K562 (cell line): ENCODE measurements around the gene MAML1. TPM values are rescaled to one million over a fixed set of nuclear protein-coding genes. Genes with fewer than 3 reads are reported as not detected.

Source experiments
- BRD9 ChIP-seq: fragments of 450-650 bp; IDR thresholded peaks from 2 replicates; pipeline ENCODE4 v1.6.1; 2018; ENCODE audit warnings: low read depth; ENCODE audit not compliant: partially characterized antibody
- ETV5 ChIP-seq: sonication (generic); formaldehyde crosslinking; IDR thresholded peaks from 2 replicates; pipeline ENCODE4 v1.4.0; 2020; ENCODE audit warnings: low read depth, mild to moderate bottlenecking, missing genetic modification reagents
- GTF2E2 ChIP-seq: fragments of 200-800 bp; sonication (Bioruptor generic); IDR thresholded peaks from 2 replicates; pipeline ENCODE4 v1.6.1; 2016; ENCODE audit warnings: missing genetic modification characterization, missing compliant biosample characterization
- ZNF512 ChIP-seq: IDR thresholded peaks from 2 replicates; pipeline ENCODE4 v1.6.1; 2016; ENCODE audit warnings: missing genetic modification characterization, missing compliant biosample characterization
- polyA plus RNA-seq, 8 experiments: library from polyadenylated mRNA; depleted of rRNA in 4 of 8; stranded (reverse) in 5 of 8; unstranded in 3 of 8; fragments of >200 nt; fragmentation: Nextera tagmentation in 2 of 8; fragmentation: Illumina TruSeq in 1 of 8; extraction: Ambion mirVana in 2 of 8; extraction: Trizol in 1 of 8; gene quantifications; 2 replicates each; pipeline versions ENCODE4 v1.2.1 to v1.2.3, GENCODE V29; 2011 to 2014; ENCODE audit warnings: inconsistent platforms in 1 of 8, missing spikeins in 1 of 8
- total RNA-seq, 7 experiments: library from RNA; depleted of rRNA in 6 of 7; stranded (reverse); fragments of >200 nt in 6 of 7; fragmentation: Illumina TruSeq in 2 of 7; extraction: Trizol in 2 of 7; gene quantifications; 2 replicates each; pipeline versions ENCODE4 v1.2.1 to v1.2.3, GENCODE V29; 2011 to 2021; ENCODE audit warnings: low replicate concordance in 1 of 7
- TF ChIP-seq, protein P1 (sequence below): fragments of 450-650 bp; IDR thresholded peaks from 2 replicates; pipeline ENCODE4 v1.6.1; 2016; ENCODE audit warnings: mild to moderate bottlenecking, moderate library complexity

The MAML1 gene
- total and polyA plus RNA-seq, 9 of the 15 experiments (the other 6 are each of a cell fraction or from before 2014, with no cell fraction given), result 0.32 to 18.4 (median 7.0) TPM

GRCh38 chr5:179812135-179812825, 79.7 kb downstream of the MAML1 start (continued):
- TF ChIP-seq, protein P1, sequence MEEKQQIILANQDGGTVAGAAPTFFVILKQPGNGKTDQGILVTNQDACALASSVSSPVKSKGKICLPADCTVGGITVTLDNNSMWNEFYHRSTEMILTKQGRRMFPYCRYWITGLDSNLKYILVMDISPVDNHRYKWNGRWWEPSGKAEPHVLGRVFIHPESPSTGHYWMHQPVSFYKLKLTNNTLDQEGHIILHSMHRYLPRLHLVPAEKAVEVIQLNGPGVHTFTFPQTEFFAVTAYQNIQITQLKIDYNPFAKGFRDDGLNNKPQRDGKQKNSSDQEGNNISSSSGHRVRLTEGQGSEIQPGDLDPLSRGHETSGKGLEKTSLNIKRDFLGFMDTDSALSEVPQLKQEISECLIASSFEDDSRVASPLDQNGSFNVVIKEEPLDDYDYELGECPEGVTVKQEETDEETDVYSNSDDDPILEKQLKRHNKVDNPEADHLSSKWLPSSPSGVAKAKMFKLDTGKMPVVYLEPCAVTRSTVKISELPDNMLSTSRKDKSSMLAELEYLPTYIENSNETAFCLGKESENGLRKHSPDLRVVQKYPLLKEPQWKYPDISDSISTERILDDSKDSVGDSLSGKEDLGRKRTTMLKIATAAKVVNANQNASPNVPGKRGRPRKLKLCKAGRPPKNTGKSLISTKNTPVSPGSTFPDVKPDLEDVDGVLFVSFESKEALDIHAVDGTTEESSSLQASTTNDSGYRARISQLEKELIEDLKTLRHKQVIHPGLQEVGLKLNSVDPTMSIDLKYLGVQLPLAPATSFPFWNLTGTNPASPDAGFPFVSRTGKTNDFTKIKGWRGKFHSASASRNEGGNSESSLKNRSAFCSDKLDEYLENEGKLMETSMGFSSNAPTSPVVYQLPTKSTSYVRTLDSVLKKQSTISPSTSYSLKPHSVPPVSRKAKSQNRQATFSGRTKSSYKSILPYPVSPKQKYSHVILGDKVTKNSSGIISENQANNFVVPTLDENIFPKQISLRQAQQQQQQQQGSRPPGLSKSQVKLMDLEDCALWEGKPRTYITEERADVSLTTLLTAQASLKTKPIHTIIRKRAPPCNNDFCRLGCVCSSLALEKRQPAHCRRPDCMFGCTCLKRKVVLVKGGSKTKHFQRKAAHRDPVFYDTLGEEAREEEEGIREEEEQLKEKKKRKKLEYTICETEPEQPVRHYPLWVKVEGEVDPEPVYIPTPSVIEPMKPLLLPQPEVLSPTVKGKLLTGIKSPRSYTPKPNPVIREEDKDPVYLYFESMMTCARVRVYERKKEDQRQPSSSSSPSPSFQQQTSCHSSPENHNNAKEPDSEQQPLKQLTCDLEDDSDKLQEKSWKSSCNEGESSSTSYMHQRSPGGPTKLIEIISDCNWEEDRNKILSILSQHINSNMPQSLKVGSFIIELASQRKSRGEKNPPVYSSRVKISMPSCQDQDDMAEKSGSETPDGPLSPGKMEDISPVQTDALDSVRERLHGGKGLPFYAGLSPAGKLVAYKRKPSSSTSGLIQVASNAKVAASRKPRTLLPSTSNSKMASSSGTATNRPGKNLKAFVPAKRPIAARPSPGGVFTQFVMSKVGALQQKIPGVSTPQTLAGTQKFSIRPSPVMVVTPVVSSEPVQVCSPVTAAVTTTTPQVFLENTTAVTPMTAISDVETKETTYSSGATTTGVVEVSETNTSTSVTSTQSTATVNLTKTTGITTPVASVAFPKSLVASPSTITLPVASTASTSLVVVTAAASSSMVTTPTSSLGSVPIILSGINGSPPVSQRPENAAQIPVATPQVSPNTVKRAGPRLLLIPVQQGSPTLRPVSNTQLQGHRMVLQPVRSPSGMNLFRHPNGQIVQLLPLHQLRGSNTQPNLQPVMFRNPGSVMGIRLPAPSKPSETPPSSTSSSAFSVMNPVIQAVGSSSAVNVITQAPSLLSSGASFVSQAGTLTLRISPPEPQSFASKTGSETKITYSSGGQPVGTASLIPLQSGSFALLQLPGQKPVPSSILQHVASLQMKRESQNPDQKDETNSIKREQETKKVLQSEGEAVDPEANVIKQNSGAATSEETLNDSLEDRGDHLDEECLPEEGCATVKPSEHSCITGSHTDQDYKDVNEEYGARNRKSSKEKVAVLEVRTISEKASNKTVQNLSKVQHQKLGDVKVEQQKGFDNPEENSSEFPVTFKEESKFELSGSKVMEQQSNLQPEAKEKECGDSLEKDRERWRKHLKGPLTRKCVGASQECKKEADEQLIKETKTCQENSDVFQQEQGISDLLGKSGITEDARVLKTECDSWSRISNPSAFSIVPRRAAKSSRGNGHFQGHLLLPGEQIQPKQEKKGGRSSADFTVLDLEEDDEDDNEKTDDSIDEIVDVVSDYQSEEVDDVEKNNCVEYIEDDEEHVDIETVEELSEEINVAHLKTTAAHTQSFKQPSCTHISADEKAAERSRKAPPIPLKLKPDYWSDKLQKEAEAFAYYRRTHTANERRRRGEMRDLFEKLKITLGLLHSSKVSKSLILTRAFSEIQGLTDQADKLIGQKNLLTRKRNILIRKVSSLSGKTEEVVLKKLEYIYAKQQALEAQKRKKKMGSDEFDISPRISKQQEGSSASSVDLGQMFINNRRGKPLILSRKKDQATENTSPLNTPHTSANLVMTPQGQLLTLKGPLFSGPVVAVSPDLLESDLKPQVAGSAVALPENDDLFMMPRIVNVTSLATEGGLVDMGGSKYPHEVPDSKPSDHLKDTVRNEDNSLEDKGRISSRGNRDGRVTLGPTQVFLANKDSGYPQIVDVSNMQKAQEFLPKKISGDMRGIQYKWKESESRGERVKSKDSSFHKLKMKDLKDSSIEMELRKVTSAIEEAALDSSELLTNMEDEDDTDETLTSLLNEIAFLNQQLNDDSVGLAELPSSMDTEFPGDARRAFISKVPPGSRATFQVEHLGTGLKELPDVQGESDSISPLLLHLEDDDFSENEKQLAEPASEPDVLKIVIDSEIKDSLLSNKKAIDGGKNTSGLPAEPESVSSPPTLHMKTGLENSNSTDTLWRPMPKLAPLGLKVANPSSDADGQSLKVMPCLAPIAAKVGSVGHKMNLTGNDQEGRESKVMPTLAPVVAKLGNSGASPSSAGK, result peak; percentile 20; the same call in 1 of the 2 replicates
- TF ChIP-seq GTF2E2 (tag) (peak; percentile 48; the same call in 1 of the 2 replicates), ETV5 (CRISPR knock-in tag) (peak; percentile 46; the same call in 1 of the 2 replicates), ZNF512 (tag) (no peak), BRD9 (no peak)
